COLO668 (cell line): ENCODE results near the gene SNX25.
"Not testable (repeated sequence)": the region's sequence is repeated elsewhere in the genome, so short reads cannot be mapped to it uniquely, and the experiment has no call there.

Experiments
- DNase-seq: peaks from one replicate; lab custom pipeline; 2025; ENCODE audit not compliant: unreplicated experiment; lab: John Stamatoyannopoulos, UW

Gene SNX25

GRCh38 chr4:185298728-185299430 is 89.5 kb downstream of the SNX25 start:
- DNase-seq, result no peak

DNA sequence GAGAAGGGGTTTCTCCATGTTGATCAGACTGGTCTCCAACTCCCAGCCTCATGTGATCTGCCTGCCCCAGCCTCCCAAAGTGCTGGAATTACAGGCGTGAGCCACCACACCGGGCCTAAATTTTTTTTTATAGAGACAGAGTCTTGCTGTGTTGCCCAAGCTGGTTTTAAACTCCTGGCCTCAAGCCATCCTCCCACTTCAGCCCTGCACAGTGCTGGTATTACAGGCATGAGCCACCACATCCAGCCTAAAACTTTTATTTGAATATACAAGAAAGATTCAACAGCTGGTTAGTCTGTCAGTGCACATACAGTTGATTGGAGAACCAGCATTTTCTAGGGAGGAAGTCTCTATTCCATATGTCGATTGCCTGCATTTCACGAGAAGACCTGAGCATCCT is 95.1 kb downstream of the SNX25 start:
- DNase-seq, result no peak

DNA sequence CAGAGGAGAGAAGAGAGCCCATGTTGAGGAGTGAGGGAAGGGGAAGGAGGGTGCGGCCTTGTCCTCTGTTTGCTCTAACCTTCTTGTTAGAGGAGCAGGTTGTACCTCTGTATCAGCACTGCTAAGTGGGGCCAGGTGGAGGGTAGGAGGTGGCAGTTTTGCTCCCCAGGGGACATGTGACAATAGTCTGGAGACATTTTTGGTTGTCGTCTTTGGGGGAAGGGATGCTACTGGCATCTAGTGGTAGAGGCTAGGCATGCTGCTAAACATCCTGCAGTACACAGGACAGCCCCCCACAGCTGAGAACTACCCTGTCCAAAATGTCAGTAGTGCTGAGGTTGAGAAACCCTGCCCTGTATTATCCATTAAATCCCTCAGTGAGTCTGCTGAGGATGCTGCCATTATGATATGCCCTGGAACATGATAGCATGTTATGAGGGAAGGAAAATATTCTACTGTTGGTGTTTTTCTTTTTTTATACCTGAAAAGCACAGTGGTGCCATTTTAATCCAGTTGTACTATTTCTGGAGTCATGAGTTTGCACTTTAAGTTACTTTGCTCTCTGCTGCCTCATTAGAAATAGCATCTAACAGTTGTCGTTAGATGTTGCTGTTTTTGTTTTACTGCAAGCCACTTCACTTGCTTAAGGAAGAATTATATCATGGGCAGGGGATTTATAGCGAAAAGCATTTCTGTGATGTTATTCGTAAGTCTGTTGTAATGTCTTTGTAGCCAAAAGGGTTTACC is 95.7 kb downstream of the SNX25 start:
- DNase-seq, result no peak

DNA sequence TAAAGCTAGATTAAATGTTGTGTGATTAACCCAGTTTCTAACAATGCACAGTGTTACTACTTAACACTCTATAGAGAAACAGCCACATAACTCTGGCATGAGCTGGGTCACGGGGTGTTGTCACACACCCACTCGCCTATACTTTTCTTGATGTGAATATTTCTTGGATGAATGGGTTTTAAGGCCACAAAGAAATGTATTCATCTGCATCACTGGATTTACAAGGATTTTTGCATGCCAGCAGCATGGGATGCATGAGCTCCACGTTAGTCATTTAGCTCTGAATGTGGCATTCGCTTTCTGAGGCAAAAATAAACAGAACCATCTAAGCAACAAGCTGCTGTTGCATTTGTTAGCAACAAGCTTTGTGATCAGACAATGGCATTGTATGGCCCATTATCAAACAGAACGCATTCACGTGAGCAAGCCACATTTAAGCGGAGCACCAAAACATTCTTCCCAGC is 96.6 kb downstream of the SNX25 start:
- DNase-seq, result peak; percentile 25

DNA sequence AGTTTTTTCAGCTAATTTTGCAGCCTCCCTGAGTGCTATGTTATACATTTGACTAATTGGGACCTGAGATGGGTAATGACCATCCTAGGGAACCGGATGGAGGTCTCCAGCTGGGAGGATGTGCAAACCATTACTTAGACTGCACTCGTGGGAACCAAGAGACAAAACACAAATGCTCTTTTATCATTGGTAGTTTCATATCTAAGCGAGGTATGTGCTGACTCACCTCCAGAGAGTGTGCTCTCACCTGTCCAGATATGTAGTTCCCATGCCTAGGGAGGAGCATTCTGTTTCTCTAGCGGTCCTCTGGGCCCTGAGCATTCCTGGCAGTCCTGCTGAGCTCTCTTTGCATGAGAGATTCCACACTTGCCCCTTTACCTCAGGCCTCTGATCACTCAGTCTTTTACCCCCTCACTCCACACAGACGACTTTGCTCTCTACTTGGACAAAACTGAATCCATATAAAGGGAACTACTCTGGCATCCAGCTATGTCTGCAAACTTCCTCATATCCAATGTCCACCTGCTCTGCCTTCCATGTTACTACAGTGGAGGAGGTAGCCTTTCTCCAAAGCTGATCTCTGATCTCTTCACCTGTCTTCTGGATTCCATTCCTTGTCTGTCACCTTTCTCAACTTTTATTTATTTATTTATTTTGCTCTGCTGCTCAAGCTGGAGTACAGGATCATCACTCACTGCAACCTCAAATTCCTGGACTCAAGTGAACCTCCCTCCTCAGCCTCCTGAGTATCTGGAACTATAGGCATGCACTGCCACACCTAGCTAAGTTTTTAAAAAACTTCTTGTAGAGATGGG is 97.9 kb downstream of the SNX25 start:
- no peak for DNase-seq

- no peak for DNase-seq
These were observed 100.4 kb downstream of the SNX25 start for GRCh38 chr4:185309770-185310169.

DNA sequence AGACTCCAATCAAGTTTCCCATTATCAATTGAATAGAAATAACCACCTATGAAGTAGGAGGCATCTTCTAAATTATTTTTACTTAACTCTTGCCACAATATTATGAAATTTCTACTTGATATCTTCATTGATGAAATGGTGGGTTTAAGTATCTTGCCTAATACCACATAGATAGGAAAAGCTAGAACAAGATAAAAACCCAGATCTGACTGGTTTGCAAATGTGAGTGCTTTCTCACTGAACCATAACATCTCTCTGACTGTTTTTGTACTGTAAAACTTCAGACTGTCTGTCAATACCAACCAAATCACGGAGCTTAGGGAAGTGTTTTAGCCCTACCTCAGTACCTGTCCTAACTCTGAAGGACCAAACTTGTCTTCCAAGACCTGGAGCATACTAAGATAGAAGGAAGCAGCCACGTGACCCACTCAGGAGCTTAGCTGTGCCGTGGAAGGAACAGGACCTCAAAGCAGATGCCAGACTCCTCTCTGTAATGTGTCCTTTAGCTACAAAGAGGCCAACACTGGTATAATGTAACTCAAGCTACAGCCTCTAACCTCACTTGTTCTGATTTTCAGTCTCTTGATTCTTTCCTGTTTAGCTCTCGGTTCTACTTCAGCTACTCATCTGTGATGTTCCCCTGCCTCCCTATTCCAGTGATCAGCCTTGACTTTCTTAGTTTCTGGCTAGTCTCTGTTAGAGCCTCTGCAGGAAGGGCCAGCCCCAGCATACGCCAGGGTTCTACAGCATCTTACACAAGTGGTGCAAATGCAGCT is 101.9 kb downstream of the SNX25 start:
- DNase-seq, result no peak

- no peak for DNase-seq
These were observed 103.3 kb downstream of the SNX25 start for GRCh38 chr4:185312699-185313098.

GRCh38 chr4:185317462-185317861 is 108.1 kb downstream of the SNX25 start:
- DNase-seq, result not testable (repeated sequence)

GRCh38 chr4:185317880-185318279 is 108.5 kb downstream of the SNX25 start:
- no peak for DNase-seq

GRCh38 chr4:185318679-185319078 is 109.3 kb downstream of the SNX25 start:
- no peak for DNase-seq

DNA sequence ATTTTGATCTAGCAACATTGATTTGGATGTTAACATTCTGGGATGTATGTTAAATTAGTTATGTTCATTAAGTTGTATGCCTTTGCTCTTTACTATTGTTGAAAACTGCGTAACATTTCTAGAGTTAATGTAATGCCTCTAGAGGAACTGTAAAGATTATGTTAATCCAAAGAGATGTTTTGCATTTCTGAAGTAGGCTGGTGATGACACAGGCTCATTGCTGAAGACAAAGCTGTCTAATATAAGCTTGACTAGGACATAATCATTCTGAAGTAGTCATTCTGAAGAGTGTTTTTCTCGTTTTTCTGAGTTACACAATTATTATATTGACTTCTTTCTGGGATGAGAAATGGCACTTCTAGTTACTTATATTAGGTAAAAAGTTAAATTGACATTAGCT is 113.4 kb downstream of the SNX25 start:
- DNase-seq, result no peak

GRCh38 chr4:185323606-185324005 is 114.2 kb downstream of the SNX25 start:
- no peak for DNase-seq

DNA sequence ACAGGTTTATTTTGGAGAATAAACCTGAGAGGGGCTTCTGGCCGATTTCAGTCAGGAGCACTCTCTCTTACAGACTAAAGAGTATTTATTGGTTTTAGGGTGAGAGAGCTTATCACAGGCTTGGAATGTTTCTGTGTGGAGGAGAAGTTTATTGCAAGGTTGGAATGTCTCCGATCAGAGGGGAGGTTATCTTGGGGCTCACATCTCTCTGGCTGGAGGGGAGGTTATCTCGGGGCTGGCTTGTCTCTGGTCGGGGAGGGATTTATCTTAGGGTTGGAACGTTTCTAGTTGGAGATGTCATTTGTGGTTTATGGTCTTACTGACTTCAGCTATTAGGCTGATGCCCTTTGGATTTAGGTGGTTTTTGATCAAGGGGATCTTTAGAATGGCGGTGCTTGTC is 115.0 kb downstream of the SNX25 start:
- not testable (repeated sequence) for DNase-seq

GRCh38 chr4:185325721-185326120 is 116.3 kb downstream of the SNX25 start:
- not testable (repeated sequence) for DNase-seq

- no peak for DNase-seq
These were observed 119.2 kb downstream of the SNX25 start for GRCh38 chr4:185328586-185328985.

- DNase-seq, result not testable (repeated sequence)
These were observed 120.6 kb downstream of the SNX25 start for GRCh38 chr4:185329879-185330510.

GRCh38 chr4:185332575-185333464 is 123.4 kb downstream of the SNX25 start:
- DNase-seq, result no peak

- DNase-seq, result no peak
These were observed 124.9 kb downstream of the SNX25 start for GRCh38 chr4:185334326-185334725.
